ENCODE results near the gene ATL3. TPM values are rescaled to one million over a fixed set of nuclear protein-coding genes. Genes with fewer than 3 reads are reported as not detected.
"Not testable (repeated sequence)": the region's sequence is repeated elsewhere in the genome, so short reads cannot be mapped to it uniquely, and the experiment has no call there.

ATL3 gene
- total and polyA plus RNA-seq, 9 donors = 12.7 to 38.8 (median 15.7) TPM

GRCh38 chr11:63623513-63624140, 47.5 kb downstream of the ATL3 start:
- Histone ChIP-seq H3K27ac (ENCODE audit: low read length) (no peak overlapping the region), H3K27me3 (ENCODE audit: control insufficient read depth, insufficient read depth, low read length) (no peaks in the 10 kb centered on the region), H3K36me3 (ENCODE audit: control insufficient read depth, insufficient read depth, low read length) (peaks cover 3% of the 10 kb centered on the region), H3K4me3 (ENCODE audit: low read length) (no peak overlapping the region), H3K9me3 (replicated peaks; ENCODE audit: control insufficient read depth, low read depth, low read length) (no peaks in the 10 kb centered on the region), H3K4me1 (ENCODE audit: control insufficient read depth, insufficient read depth, low read length) (no peaks in the 10 kb centered on the region)
- no peak for DNase-seq
- 20% methylated on average over 1 of the region's 7 CpGs for WGBS (ENCODE audit: insufficient coverage)

GRCh38 chr11:63622323-63622722, 48.9 kb downstream of the ATL3 start:
- no peaks in the 10 kb centered on the region for H3K27me3 ChIP-seq (ENCODE audit: control insufficient read depth, insufficient read depth, low read length)
- H3K27ac ChIP-seq (ENCODE audit: low read length) = no peak overlapping the region
- WGBS (ENCODE audit: insufficient coverage) = 72% methylated on average over 2 of the region's 2 CpGs
- H3K4me1 ChIP-seq (ENCODE audit: control insufficient read depth, insufficient read depth, low read length) = no peaks in the 10 kb centered on the region
- DNase-seq = no peak
- no peaks in the 10 kb centered on the region for H3K9me3 ChIP-seq (replicated peaks; ENCODE audit: control insufficient read depth, low read depth, low read length)
- no peaks in the 10 kb centered on the region for H3K36me3 ChIP-seq (ENCODE audit: control insufficient read depth, insufficient read depth, low read length)
- no peak overlapping the region for H3K4me3 ChIP-seq (ENCODE audit: low read length)

GRCh38 chr11:63621071-63621470, 50.1 kb downstream of the ATL3 start:
- no peaks in the 10 kb centered on the region for H3K9me3 ChIP-seq (replicated peaks; ENCODE audit: control insufficient read depth, low read depth, low read length)
- H3K4me3 ChIP-seq (ENCODE audit: low read length) = no peak overlapping the region
- H3K27me3 ChIP-seq (ENCODE audit: control insufficient read depth, insufficient read depth, low read length) = no peaks in the 10 kb centered on the region
- no CpG with 5 or more reads among the region's 1 CpG for WGBS (ENCODE audit: insufficient coverage)
- H3K27ac ChIP-seq (ENCODE audit: low read length) = no peak overlapping the region
- no peaks in the 10 kb centered on the region for H3K4me1 ChIP-seq (ENCODE audit: control insufficient read depth, insufficient read depth, low read length)
- DNase-seq = peak; percentile 67
- H3K36me3 ChIP-seq (ENCODE audit: control insufficient read depth, insufficient read depth, low read length) = no peaks in the 10 kb centered on the region

- H3K9me3 ChIP-seq (replicated peaks; ENCODE audit: control insufficient read depth, low read depth, low read length) = no peaks in the 10 kb centered on the region
- no peaks in the 10 kb centered on the region for H3K4me1 ChIP-seq (ENCODE audit: control insufficient read depth, insufficient read depth, low read length)
- H3K27me3 ChIP-seq (ENCODE audit: control insufficient read depth, insufficient read depth, low read length) = no peaks in the 10 kb centered on the region
- H3K27ac ChIP-seq (ENCODE audit: low read length) = no peak overlapping the region
- H3K36me3 ChIP-seq (ENCODE audit: control insufficient read depth, insufficient read depth, low read length) = no peaks in the 10 kb centered on the region
- no peak overlapping the region for H3K4me3 ChIP-seq (ENCODE audit: low read length)
- WGBS (ENCODE audit: insufficient coverage) = 83% methylated on average over 1 of the region's 6 CpGs
- no peak for DNase-seq
These were observed 51.2 kb downstream of the ATL3 start for GRCh38 chr11:63619967-63620366.

GRCh38 chr11:63617686-63618085, 53.5 kb downstream of the ATL3 start:
- not testable (repeated sequence) for H3K27ac ChIP-seq (ENCODE audit: low read length); H3K27me3 ChIP-seq (ENCODE audit: control insufficient read depth, insufficient read depth, low read length); H3K9me3 ChIP-seq (replicated peaks; ENCODE audit: control insufficient read depth, low read depth, low read length); DNase-seq; H3K4me3 ChIP-seq (ENCODE audit: low read length); H3K36me3 ChIP-seq (ENCODE audit: control insufficient read depth, insufficient read depth, low read length); H3K4me1 ChIP-seq (ENCODE audit: control insufficient read depth, insufficient read depth, low read length)
- WGBS (ENCODE audit: insufficient coverage) = no CpG with 5 or more reads among the region's 5 CpGs

GRCh38 chr11:63616953-63617352, 54.2 kb downstream of the ATL3 start:
- no peak for DNase-seq
- no peaks in the 10 kb centered on the region for H3K9me3 ChIP-seq (replicated peaks; ENCODE audit: control insufficient read depth, low read depth, low read length)
- no peaks in the 10 kb centered on the region for H3K36me3 ChIP-seq (ENCODE audit: control insufficient read depth, insufficient read depth, low read length)
- H3K27me3 ChIP-seq (ENCODE audit: control insufficient read depth, insufficient read depth, low read length) = peaks cover 3% of the 10 kb centered on the region
- WGBS (ENCODE audit: insufficient coverage) = no CpG with 5 or more reads among the region's 3 CpGs
- no peak overlapping the region for H3K4me3 ChIP-seq (ENCODE audit: low read length)
- no peak overlapping the region for H3K27ac ChIP-seq (ENCODE audit: low read length)
- peaks cover 2% of the 10 kb centered on the region for H3K4me1 ChIP-seq (ENCODE audit: control insufficient read depth, insufficient read depth, low read length)

- no peaks in the 10 kb centered on the region for H3K9me3 ChIP-seq (replicated peaks; ENCODE audit: control insufficient read depth, low read depth, low read length)
- H3K4me1 ChIP-seq (ENCODE audit: control insufficient read depth, insufficient read depth, low read length) = peaks cover 18% of the 10 kb centered on the region
- H3K4me3 ChIP-seq (ENCODE audit: low read length) = peak within 1 kb of the TSS; percentile 73
- DNase-seq = peak; percentile 46
- under 1% methylated on average over 45 of the region's 53 CpGs for WGBS (ENCODE audit: insufficient coverage)
- H3K27ac ChIP-seq (ENCODE audit: low read length) = peak within 1 kb of the TSS; percentile 90
- no peaks in the 10 kb centered on the region for H3K36me3 ChIP-seq (ENCODE audit: control insufficient read depth, insufficient read depth, low read length)
- peaks cover 3% of the 10 kb centered on the region for H3K27me3 ChIP-seq (ENCODE audit: control insufficient read depth, insufficient read depth, low read length)
These were observed 57.0 kb downstream of the ATL3 start, which contains the start of gene PLAAT3 for GRCh38 chr11:63614136-63614671. Gene PLAAT3, minus strand, starts transcription at chr11:63614433. Its CDS starts 419 bp downstream, at chr11:63614014.

GRCh38 chr11:63613517-63614135, 57.5 kb downstream of the ATL3 start:
- peaks cover 20% of the 10 kb centered on the region for H3K4me1 ChIP-seq (ENCODE audit: control insufficient read depth, insufficient read depth, low read length)
- under 1% methylated on average over 43 of the region's 45 CpGs for WGBS (ENCODE audit: insufficient coverage)
- H3K27me3 ChIP-seq (ENCODE audit: control insufficient read depth, insufficient read depth, low read length) = peaks cover 3% of the 10 kb centered on the region
- peak overlapping the region; percentile 73 for H3K4me3 ChIP-seq (ENCODE audit: low read length)
- peak overlapping the region; percentile 90 for H3K27ac ChIP-seq (ENCODE audit: low read length)
- H3K9me3 ChIP-seq (replicated peaks; ENCODE audit: control insufficient read depth, low read depth, low read length) = no peaks in the 10 kb centered on the region
- peak; percentile 73 for DNase-seq
- no peaks in the 10 kb centered on the region for H3K36me3 ChIP-seq (ENCODE audit: control insufficient read depth, insufficient read depth, low read length)

- Histone ChIP-seq H3K27me3 (ENCODE audit: control insufficient read depth, insufficient read depth, low read length) (peaks cover 3% of the 10 kb centered on the region), H3K27ac (ENCODE audit: low read length) (no peak overlapping the region), H3K4me1 (ENCODE audit: control insufficient read depth, insufficient read depth, low read length) (peaks cover 20% of the 10 kb centered on the region), H3K4me3 (ENCODE audit: low read length) (no peak overlapping the region), H3K36me3 (ENCODE audit: control insufficient read depth, insufficient read depth, low read length) (no peaks in the 10 kb centered on the region), H3K9me3 (replicated peaks; ENCODE audit: control insufficient read depth, low read depth, low read length) (no peaks in the 10 kb centered on the region)
- no peak for DNase-seq
These were observed 59.0 kb downstream of the ATL3 start for GRCh38 chr11:63612181-63612580.

GRCh38 chr11:63611395-63611747, 59.8 kb downstream of the ATL3 start:
- Histone ChIP-seq H3K4me3 (ENCODE audit: low read length) (no peak overlapping the region), H3K36me3 (ENCODE audit: control insufficient read depth, insufficient read depth, low read length) (no peaks in the 10 kb centered on the region), H3K27ac (ENCODE audit: low read length) (no peak overlapping the region), H3K27me3 (ENCODE audit: control insufficient read depth, insufficient read depth, low read length) (peaks cover 3% of the 10 kb centered on the region), H3K4me1 (ENCODE audit: control insufficient read depth, insufficient read depth, low read length) (peaks cover 20% of the 10 kb centered on the region), H3K9me3 (replicated peaks; ENCODE audit: control insufficient read depth, low read depth, low read length) (no peaks in the 10 kb centered on the region)
- WGBS (ENCODE audit: insufficient coverage) = 60% methylated on average over 1 of the region's 1 CpG
- no peak for DNase-seq

All from muscle of leg (tissue), 11 donors.